Astrocyte of the spinal cord (primary cell): ENCODE measurements around the gene TAS2R60.
A peak's percentile ranks its signal among the peaks of the same experiment; 100 is the strongest.

ENCODE experiments used
- DNase-seq: peaks from one replicate; pipeline ENCODE4 v3.0.0; 2011; ENCODE audit warnings: low read depth, low spot score
- H3K4me3 ChIP-seq: 2 replicates; pipeline ENCODE4 v1.5.1; 2011; ENCODE audit warnings: low read depth, mild to moderate bottlenecking, low read length, moderate library complexity
- in situ Hi-C: cut with HindIII; loops from 2 replicates; pipeline ENCODE4 v1.10.0; 2017; ENCODE audit warnings: low sequenced_read_pairs
- TF ChIP-seq, protein P1 (sequence below): IDR thresholded peaks from 2 replicates; pipeline ENCODE4 v1.5.1; 2012; ENCODE audit warnings: low read depth, mild to moderate bottlenecking, low read length, inconsistent platforms

Gene TAS2R60

DNA sequence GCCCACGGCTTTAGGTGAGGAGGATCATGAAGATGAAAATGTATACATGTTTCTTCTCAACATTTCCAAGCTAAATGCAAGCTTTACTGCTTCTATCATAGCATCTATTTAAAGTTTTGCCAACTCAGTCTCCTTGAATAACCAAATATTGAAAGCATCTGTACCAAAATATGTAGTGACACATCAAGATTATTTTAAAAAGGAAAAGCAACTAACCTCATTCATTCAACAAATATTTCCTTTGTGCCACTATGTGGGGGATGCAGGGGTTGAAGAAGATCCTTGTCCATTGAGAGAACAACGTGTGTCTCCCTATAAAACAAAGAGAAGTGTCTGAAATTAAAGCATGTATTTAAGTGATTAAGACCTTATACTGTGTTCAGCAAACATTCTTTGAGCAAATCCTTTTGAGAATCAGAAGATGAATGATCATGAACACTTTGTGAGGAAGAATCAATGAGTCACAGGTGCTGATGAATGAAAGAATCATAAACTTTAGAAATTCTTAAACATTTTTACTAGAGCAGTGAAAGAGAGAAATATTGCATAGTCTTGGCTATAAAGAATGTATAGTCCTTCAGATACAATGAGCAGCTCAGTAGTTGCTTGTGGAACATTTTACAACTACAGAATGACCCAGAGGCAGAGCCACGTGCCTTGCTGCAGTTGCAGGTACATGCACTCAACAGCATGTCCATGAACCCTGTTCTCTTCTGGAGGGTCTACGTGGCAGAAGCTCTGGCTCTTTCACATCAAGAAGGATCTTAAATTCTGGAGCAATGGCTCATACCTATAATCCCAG, 13.9 kb downstream of the TAS2R60 start:
- DNase-seq, result peak; percentile 35
- H3K4me3 ChIP-seq, result no peak overlapping the region
- TF ChIP-seq, protein P1, sequence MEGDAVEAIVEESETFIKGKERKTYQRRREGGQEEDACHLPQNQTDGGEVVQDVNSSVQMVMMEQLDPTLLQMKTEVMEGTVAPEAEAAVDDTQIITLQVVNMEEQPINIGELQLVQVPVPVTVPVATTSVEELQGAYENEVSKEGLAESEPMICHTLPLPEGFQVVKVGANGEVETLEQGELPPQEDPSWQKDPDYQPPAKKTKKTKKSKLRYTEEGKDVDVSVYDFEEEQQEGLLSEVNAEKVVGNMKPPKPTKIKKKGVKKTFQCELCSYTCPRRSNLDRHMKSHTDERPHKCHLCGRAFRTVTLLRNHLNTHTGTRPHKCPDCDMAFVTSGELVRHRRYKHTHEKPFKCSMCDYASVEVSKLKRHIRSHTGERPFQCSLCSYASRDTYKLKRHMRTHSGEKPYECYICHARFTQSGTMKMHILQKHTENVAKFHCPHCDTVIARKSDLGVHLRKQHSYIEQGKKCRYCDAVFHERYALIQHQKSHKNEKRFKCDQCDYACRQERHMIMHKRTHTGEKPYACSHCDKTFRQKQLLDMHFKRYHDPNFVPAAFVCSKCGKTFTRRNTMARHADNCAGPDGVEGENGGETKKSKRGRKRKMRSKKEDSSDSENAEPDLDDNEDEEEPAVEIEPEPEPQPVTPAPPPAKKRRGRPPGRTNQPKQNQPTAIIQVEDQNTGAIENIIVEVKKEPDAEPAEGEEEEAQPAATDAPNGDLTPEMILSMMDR, result no peak
- in situ Hi-C loops, result no loop called here

DNA sequence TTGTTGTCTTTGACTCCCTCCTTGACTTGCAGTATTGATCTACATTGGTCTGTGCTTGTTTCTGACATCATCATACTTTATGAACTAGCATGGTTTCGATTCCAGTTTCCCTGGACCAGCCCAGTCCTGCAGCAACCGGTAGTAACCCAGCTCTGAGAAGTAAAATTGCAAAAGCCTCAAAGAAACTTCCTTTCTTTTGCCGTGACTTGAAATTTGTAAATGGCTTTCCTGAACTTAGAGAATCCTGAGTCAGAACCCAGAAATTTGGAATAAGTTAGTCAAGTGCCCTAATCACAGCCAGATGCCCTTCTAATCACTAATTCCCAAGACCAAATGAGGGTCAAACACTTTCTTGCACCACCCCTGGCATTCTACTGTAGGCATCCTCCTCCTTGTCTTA, 15.0 kb downstream of the TAS2R60 start:
- H3K4me3 ChIP-seq, result no peak overlapping the region
- DNase-seq, result no peak
- in situ Hi-C loops, result no loop called here
- TF ChIP-seq, protein P1, result no peak

DNA sequence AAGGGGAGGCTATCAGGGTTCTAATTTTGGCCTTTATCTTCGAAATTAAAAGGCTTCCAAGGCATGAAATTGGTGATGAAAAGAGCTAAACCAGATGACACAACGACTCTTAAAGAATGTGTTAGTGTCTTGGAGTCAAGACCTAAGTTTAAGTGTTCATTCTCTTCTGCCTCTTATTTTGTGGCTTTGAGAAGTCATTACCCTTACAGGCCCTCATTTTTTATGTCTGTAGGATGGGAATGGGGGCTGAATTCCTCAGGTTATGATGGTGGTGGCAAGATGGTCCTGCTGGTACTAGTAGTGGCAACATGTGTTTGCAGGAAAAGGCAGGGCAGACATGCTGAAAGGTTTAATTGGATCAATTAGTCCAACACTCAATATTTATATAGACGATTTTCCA, 15.4 kb downstream of the TAS2R60 start:
- no peak for DNase-seq
- TF ChIP-seq, protein P1, result no peak
- H3K4me3 ChIP-seq, result no peak overlapping the region
- in situ Hi-C loops, result no loop called here

DNA sequence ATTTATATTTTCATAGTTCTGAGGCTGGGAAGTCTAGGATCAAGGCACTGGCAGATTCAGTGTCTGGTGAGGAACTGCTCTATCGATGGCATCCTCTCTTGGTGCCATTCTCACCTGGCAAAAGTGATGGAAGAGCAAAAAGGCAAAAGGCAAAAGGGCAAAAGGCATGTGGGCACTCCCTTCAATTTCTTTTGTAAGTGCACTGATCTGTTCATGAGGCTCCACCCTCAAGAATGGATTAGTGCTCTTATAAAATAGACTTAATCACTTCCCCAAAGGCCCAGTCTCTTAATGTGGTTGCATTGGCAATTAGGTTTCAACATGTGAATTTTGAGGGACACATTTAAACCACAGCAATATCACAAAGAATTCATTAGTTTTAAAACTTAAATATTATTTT, 16.1 kb downstream of the TAS2R60 start:
- in situ Hi-C loops, result no loop called here
- no peak for DNase-seq
- TF ChIP-seq, protein P1, result no peak
- no peak overlapping the region for H3K4me3 ChIP-seq

DNA sequence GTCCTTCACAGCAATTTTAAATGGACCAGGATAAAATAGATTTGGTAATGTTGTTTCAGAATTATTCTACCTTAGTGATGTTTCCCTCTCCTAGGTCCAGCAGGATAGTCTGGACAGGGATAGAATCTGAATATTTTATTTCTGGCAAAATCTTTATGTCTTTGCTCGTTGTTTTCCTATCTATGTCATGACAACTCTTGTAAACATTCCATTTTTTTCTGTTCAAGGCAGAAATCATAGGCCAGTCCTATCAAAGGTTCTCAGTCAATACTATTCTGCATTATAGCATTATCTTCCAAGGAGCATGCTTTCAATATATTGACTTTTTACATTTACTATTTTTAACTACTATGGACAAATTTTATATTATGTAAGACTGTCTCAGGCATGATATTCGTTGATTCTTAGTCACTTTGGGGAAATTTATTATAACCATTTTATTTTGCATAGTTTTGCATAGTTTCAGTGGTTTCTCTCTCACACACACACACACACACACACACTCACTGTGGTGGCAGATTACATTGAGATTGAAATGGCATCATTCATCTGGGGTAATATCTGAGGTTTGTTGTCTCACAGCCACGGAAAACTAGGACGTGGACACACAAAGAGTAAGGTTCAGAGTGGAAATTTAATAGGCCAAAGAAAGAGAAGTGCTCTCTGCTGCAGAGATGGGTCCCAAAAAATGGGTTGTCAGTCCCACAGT, 17.2 kb downstream of the TAS2R60 start:
- TF ChIP-seq, protein P1, result no peak
- H3K4me3 ChIP-seq, result no peak overlapping the region
- in situ Hi-C loops, result no loop called here
- DNase-seq, result no peak

DNA sequence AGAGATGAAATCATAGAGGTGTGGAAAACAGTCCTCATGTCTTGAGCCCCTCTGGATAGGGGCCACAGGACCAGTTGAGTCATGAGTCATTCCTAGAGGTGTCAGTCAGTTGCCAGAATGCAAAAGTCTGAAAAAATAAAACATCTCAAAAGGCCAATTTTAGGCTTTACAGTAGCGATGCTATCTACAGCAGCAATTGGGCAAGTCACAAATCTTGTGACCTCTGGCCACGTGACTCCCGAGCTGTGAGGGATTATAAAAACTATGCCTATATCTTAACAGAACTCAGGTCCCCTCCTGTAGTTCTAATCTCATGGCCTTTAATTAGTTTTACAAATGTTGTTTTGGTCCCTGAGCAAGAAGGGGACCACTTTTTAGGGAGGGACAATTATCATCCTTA, 18.8 kb downstream of the TAS2R60 start:
- no peak overlapping the region for H3K4me3 ChIP-seq
- in situ Hi-C loops, result no loop called here
- DNase-seq, result no peak
- TF ChIP-seq, protein P1, result no peak
